ENCODE results near the gene MRPL19. TPM values are rescaled to one million over a fixed set of nuclear protein-coding genes. Genes with fewer than 3 reads are reported as not detected.
"Not testable (repeated sequence)": the region's sequence is repeated elsewhere in the genome, so short reads cannot be mapped to it uniquely, and the experiment has no call there.

Gene MRPL19
- total and polyA plus RNA-seq, 2 donors (not counting 3 experiments of a cell fraction or from before 2014, with no cell fraction given) = 13.0 to 52.3 TPM

DNA sequence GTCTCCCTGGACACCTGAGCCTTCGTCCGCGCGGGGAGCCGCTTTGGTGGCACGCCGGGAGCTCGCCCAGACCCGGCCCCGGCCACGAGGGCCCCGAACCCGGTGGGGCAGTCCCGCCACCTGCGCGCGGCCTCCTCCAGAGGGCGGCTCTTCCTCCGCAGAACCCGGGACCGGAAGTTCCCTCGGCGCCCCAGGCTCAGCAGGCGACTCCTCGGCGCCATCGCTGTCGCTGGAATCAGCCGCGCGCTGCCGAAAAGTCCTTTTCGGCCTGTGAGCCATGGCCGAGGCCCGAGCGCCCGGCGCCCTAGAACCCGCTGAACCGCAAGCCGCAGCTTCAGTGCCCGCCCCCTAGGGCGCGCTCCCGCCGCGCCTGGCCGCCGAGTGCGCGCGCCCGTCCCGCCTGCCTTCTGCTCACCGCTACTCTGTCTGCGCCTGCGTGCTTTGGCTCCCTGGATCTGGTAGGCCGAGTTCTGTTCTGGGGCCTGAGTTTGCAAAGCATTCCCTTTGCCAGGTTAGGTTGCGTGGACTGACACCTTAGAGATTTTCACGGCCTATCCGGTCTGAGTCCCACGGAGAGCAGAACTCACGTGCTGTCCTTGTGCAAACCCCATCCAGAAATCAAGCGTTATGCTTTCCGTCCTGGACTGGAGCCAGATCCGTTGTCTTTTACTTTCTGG is 64.1 kb downstream of the MRPL19 start, which contains the start of gene GCFC2:
TSS of gene GCFC2 (minus strand) at position 339 of the 677 bp plus-strand sequence. CDS start at position 279, 60 bp downstream.
- Histone ChIP-seq H3K79me2 (ENCODE audit: control insufficient read depth, insufficient read depth, low read length) (peaks cover 31% of the 10 kb centered on the region), H2AFZ (ENCODE audit: low read depth, low read length) (peak within 1 kb of the TSS; percentile 97), H3K4me1 (ENCODE audit: control insufficient read depth, extremely low read depth, insufficient read depth, low read length) (peaks cover 28% of the 10 kb centered on the region), H3K36me3 (ENCODE audit: control insufficient read depth in 2 of 2, extremely low read depth in 1 of 2, insufficient read depth in 2 of 2, low read length in 2 of 2) (no peaks in the 10 kb centered on the region), H3K9ac (replicated peaks; ENCODE audit: extremely low read depth, insufficient read depth, low read length) (peak within 1 kb of the TSS; percentile 85), H3K4me3 (replicated peaks in 1 of 3; ENCODE audit: insufficient read depth in 1 of 3, low read depth in 1 of 3, low read length in 3 of 3) (peak within 1 kb of the TSS; percentile 46 to 98 (median 92)), H3K9me3 (replicated peaks; ENCODE audit: control insufficient read depth, insufficient read depth, low read length) (no peaks in the 10 kb centered on the region), H4K20me1 (replicated peaks; ENCODE audit: control insufficient read depth, extremely low read depth, insufficient read depth, low read length) (no peaks in the 10 kb centered on the region), H3K4me2 (ENCODE audit: insufficient read depth, low read length) (peak within 1 kb of the TSS; percentile 100), H3K27ac (ENCODE audit: insufficient read depth, low read depth, low read length) (peak within 1 kb of the TSS; percentile 81), H3K9me1 (replicated peaks; ENCODE audit: control insufficient read depth, extremely low read depth, insufficient read depth, low read length) (no peaks in the 10 kb centered on the region), H3K27me3 (ENCODE audit: control insufficient read depth in 2 of 2, insufficient read depth in 2 of 2, low read length in 2 of 2) (peaks cover 2 to 4% of the 10 kb centered on the region in 2 experiments)
- TSS peak; percentile 70 for BruUV-seq (replicated peaks)
- peak; percentile 30 for TF ChIP-seq MAX (IDR thresholded peaks at IDR 0.05; ENCODE audit: insufficient read depth, insufficient read length)
- TF ChIP-seq GATA2 (IDR thresholded peaks at IDR 0.05; ENCODE audit: insufficient read depth, insufficient read length, low read depth, low read length) = no peak
- no peak for TF ChIP-seq EZH2 (IDR thresholded peaks at IDR 0.05; ENCODE audit: borderline replicate concordance, low read depth, low read length, severe bottlenecking)
- peak; percentile 86 for TF ChIP-seq POLR2AphosphoS5 (IDR thresholded peaks at IDR 0.05; ENCODE audit: insufficient read depth, low read depth, low read length)
- TF ChIP-seq MYC (IDR thresholded peaks at IDR 0.05; ENCODE audit: low read depth, low read length) = peak; percentile 6
- TF ChIP-seq, protein P1, sequence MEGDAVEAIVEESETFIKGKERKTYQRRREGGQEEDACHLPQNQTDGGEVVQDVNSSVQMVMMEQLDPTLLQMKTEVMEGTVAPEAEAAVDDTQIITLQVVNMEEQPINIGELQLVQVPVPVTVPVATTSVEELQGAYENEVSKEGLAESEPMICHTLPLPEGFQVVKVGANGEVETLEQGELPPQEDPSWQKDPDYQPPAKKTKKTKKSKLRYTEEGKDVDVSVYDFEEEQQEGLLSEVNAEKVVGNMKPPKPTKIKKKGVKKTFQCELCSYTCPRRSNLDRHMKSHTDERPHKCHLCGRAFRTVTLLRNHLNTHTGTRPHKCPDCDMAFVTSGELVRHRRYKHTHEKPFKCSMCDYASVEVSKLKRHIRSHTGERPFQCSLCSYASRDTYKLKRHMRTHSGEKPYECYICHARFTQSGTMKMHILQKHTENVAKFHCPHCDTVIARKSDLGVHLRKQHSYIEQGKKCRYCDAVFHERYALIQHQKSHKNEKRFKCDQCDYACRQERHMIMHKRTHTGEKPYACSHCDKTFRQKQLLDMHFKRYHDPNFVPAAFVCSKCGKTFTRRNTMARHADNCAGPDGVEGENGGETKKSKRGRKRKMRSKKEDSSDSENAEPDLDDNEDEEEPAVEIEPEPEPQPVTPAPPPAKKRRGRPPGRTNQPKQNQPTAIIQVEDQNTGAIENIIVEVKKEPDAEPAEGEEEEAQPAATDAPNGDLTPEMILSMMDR (IDR thresholded peaks at IDR 0.05; ENCODE audit: extremely low read depth in 1 of 2, insufficient read depth in 1 of 2, low read depth in 1 of 2, low read length in 2 of 2) = peak in 1 of 2 donors; percentile 54
- TF ChIP-seq FOS (IDR thresholded peaks at IDR 0.05; ENCODE audit: borderline replicate concordance, insufficient read depth, low read length) = peak; percentile 14
- TF ChIP-seq JUN (IDR thresholded peaks at IDR 0.05; ENCODE audit: borderline replicate concordance, insufficient read depth, insufficient read length, low read depth) = no peak
- TF ChIP-seq POLR2A (IDR thresholded peaks at IDR 0.05; ENCODE audit: low read depth, low read length) = peak; percentile 81
- FAIRE-seq (peak; percentile 71), DNase-seq (ENCODE audit: low read depth, low spot score) (peak; percentile 92)
- ChIA-PET CTCF (interaction anchor here (0.7 to 1.3 kb wide), 7 partner anchors 12 to 246 kb away, joined by 3 to 9 read pairs (median 4); partner anchors contain the start of gene MRPL19), POLR2A (interaction anchor here (0.8 to 1.1 kb wide), 2 partner anchors 12 to 64 kb away, joined by 3 to 4 read pairs; partner anchors contain the start of gene MRPL19)
- intact Hi-C loops (cut with micrococcal nuclease) = loop anchor here (1.0 to 2.0 kb wide), 2 partner anchors 64 to 70 kb away; partner anchors contain the start of gene MRPL19
- dilution Hi-C loops (cut with MboI; ENCODE audit: extremely low pct_ligation_motif_present, low sequenced_read_pairs) = no loop called here

- Histone ChIP-seq H3K4me1 (ENCODE audit: control insufficient read depth, extremely low read depth, insufficient read depth, low read length) (peaks cover 21% of the 10 kb centered on the region), H3K79me2 (ENCODE audit: control insufficient read depth, insufficient read depth, low read length) (peaks cover 31% of the 10 kb centered on the region)
- H3K9ac ChIP-seq (replicated peaks; ENCODE audit: extremely low read depth, insufficient read depth, low read length); BruUV-seq (replicated peaks); dilution Hi-C loops (cut with MboI; ENCODE audit: extremely low pct_ligation_motif_present, low sequenced_read_pairs); H3K4me3 ChIP-seq (replicated peaks in 1 of 3; ENCODE audit: insufficient read depth in 1 of 3, low read depth in 1 of 3, low read length in 3 of 3); H3K27ac ChIP-seq (ENCODE audit: insufficient read depth, low read depth, low read length); H4K20me1 ChIP-seq (replicated peaks; ENCODE audit: control insufficient read depth, extremely low read depth, insufficient read depth, low read length); H3K9me1 ChIP-seq (replicated peaks; ENCODE audit: control insufficient read depth, extremely low read depth, insufficient read depth, low read length); DNase-seq (ENCODE audit: low read depth, low spot score); H3K27me3 ChIP-seq (ENCODE audit: control insufficient read depth in 2 of 2, insufficient read depth in 2 of 2, low read length in 2 of 2); FAIRE-seq; H3K4me2 ChIP-seq (ENCODE audit: insufficient read depth, low read length); H3K36me3 ChIP-seq (ENCODE audit: control insufficient read depth in 2 of 2, extremely low read depth in 1 of 2, insufficient read depth in 2 of 2, low read length in 2 of 2); H2AFZ ChIP-seq (ENCODE audit: low read depth, low read length); POLR2A ChIA-PET; H3K9me3 ChIP-seq (replicated peaks; ENCODE audit: control insufficient read depth, insufficient read depth, low read length): not testable (repeated sequence)
- CTCF ChIA-PET = interaction anchor here (1.2 kb wide), 1 partner anchor 71 kb away, joined by 3 read pairs; no protein-coding TSS in a partner anchor
- intact Hi-C loops (cut with micrococcal nuclease) = loop anchor here (2.0 kb wide), 1 partner anchor 71 kb away; no protein-coding TSS in a partner anchor
Measured at GRCh38 chr2:75711590-75711989, 65.0 kb downstream of the MRPL19 start.

Data from endothelial cell of umbilical vein (primary cell).